Spinal cord (tissue), 10 donors: Measurements from ENCODE around the gene CERKL. TPM values are rescaled to one million over a fixed set of nuclear protein-coding genes. Genes with fewer than 3 reads are reported as not detected.

Source experiments
- DNase-seq, 6 donors: peaks; one replicate each; pipeline versions ENCODE4 v3.0.0 to v3.0.0-alpha.2; 2013 to 2015; ENCODE audit warnings: low spot score in 6 of 6, low read depth in 4 of 6
- H3K27ac ChIP-seq: one replicate; pipeline ENCODE4 v1.5.1; 2013; ENCODE audit warnings: low read depth, low read length, control low read depth
- H3K27me3 ChIP-seq: one replicate; pipeline ENCODE4 v1.6.1; 2013; ENCODE audit warnings: low read length; ENCODE audit not compliant: control insufficient read depth, insufficient read depth
- H3K36me3 ChIP-seq: one replicate; pipeline ENCODE4 v1.6.1; 2013; ENCODE audit warnings: low read length; ENCODE audit not compliant: control insufficient read depth, insufficient read depth
- H3K4me1 ChIP-seq: one replicate; pipeline ENCODE4 v1.6.1; 2013; ENCODE audit warnings: low read length; ENCODE audit not compliant: control insufficient read depth, insufficient read depth
- H3K4me3 ChIP-seq: one replicate; pipeline ENCODE4 v1.5.1; 2013; ENCODE audit warnings: low read depth, low read length, control low read depth
- H3K9me3 ChIP-seq: one replicate; pipeline ENCODE4 v1.6.1; 2013; ENCODE audit warnings: low read length; ENCODE audit not compliant: control insufficient read depth, insufficient read depth
- WGBS: methylation state at CpG from one replicate; pipeline ENCODE4 v1.1.5; 2013; ENCODE audit warnings: missing lambda C conversion rate; ENCODE audit not compliant: insufficient coverage; 5-methylcytosine and 5-hydroxymethylcytosine counted together
- polyA plus RNA-seq, 2 donors: library from polyadenylated mRNA; unstranded; fragments of 120-200 nt; gene quantifications; one replicate each; pipeline ENCODE4 v1.2.1, GENCODE V29; 2013; ENCODE audit not compliant: insufficient read length in 2 of 2
- total RNA-seq, 2 donors: library from RNA; depleted of rRNA in 1 of 2; stranded (reverse); fragments of 120-200 nt in 1 of 2; fragments of >200 nt in 1 of 2; gene quantifications; one replicate each; pipeline versions ENCODE4 v1.2.3 to v1.2.4, GENCODE V29; 2013 to 2014
- donor health status: healthy.

Gene CERKL
- total and polyA plus RNA-seq, 4 donors: 2.6 to 6.9 (median 5.5) TPM

DNA sequence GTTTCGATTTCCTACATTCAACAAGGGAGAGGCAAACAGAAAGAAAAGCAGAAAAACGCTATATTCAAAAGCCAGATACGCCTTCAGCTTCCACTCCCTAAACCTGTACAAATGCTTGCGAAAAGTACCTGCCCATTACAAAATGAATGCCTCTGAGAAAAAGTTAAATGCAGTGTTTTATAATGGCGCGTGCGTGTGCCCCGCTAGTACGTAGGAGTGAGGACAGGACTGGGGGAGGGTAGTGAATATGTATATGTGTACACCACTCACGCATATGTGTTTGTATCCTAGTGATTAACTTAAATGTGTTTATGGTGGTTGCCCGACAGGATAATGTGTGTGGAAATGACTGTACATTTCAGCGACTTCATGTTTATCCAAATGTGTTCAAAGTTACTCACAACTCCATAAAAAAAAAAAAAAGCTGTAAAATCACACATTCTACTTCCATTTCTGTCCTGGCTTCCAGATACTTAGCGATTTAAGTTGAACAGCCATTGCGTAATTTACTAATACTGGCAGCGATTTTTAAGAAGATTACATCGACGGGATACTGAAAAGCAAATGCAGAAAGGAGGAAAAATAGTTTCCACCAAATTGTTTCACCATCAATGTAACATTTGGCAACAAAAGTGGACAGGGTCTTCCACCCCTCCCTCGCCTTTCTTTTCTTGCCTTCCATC, 22.1 kb upstream of the CERKL start:
- Histone ChIP-seq H3K4me3 (no peak overlapping the region), H3K4me1 (peaks cover 48% of the 10 kb centered on the region), H3K27ac (no peak overlapping the region), H3K36me3 (no peaks in the 10 kb centered on the region), H3K27me3 (peaks cover 80% of the 10 kb centered on the region), H3K9me3 (no peaks in the 10 kb centered on the region)
- WGBS: 20% methylated on average over 3 of the region's 18 CpGs
- DNase-seq: peak in 2 of 6 donors; percentile 43 to 48

DNA sequence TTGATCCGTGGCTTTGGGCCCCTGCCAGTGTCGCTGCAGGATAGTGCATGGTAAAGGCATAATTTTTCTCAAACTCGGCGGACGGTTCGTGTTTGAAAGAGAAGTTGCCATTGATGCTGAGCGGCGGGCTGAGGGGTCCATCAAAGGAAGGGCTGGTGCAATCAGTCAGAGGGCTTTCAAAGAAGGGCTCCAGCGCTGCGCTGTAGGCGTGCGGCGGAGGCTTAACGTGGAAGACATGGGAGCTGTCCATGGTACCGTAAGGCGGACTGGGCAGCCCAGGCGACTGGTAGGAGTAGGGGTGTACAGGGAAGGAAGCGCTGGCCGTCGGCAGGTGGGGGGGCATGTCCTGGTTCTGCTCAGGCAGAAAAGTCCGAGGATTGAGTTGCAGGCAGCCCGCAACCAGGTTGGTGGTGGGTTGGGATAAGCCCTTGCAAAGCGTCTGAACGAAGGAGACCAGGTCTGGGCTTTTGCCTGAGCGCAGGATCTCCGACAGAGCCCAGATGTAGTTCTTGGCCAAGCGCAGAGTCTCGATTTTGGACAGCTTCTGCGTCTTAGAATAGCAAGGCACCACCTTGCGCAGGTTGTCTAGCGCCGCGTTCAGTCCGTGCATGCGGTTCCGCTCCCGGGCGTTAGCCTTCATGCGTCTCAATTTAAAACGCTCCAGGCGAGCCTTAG, 21.1 kb upstream of the CERKL start:
- H3K36me3 ChIP-seq: no peaks in the 10 kb centered on the region
- no peaks in the 10 kb centered on the region for H3K9me3 ChIP-seq
- peak in 4 of 6 donors; percentile 59 to 90 (median 72) for DNase-seq
- H3K27me3 ChIP-seq: peaks cover 72% of the 10 kb centered on the region
- H3K27ac ChIP-seq: no peak overlapping the region
- WGBS: 5% methylated on average over 41 of the region's 41 CpGs
- H3K4me3 ChIP-seq: no peak overlapping the region
- peaks cover 39% of the 10 kb centered on the region for H3K4me1 ChIP-seq

GRCh38 chr2:181675254-181675653, 18.3 kb upstream of the CERKL start:
- H3K4me3 ChIP-seq: no peak overlapping the region
- peaks cover 49% of the 10 kb centered on the region for H3K27me3 ChIP-seq
- peaks cover 14% of the 10 kb centered on the region for H3K4me1 ChIP-seq
- H3K27ac ChIP-seq: no peak overlapping the region
- H3K9me3 ChIP-seq: no peaks in the 10 kb centered on the region
- DNase-seq: peak in 1 of 6 donors; percentile 41
- 22% methylated on average over 1 of the region's 4 CpGs for WGBS
- H3K36me3 ChIP-seq: no peaks in the 10 kb centered on the region

DNA sequence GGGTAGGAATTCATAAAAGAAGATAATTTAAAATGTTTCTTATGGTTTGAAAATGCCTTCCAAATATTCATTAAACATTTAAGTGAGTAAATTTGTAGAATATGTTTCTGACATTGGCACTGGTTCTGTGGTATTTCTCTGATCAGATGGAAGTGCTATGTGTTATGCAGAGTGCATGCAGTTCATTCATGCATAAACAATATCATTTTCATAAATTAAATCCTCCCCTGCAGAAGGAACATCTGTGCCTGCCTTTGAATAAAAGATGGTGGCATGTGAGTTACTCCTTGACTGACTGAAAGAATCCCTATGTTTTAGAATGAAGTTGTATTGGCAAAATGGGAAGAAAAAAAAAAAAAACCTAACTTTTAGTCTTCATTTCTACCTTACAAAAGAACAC, 17.6 kb upstream of the CERKL start:
- peak in 2 of 6 donors; percentile 62 to 80 for DNase-seq
- Histone ChIP-seq H3K27me3 (peaks cover 41% of the 10 kb centered on the region), H3K9me3 (no peaks in the 10 kb centered on the region), H3K27ac (no peak overlapping the region), H3K4me3 (no peak overlapping the region), H3K4me1 (peaks cover 13% of the 10 kb centered on the region), H3K36me3 (no peaks in the 10 kb centered on the region)

DNA sequence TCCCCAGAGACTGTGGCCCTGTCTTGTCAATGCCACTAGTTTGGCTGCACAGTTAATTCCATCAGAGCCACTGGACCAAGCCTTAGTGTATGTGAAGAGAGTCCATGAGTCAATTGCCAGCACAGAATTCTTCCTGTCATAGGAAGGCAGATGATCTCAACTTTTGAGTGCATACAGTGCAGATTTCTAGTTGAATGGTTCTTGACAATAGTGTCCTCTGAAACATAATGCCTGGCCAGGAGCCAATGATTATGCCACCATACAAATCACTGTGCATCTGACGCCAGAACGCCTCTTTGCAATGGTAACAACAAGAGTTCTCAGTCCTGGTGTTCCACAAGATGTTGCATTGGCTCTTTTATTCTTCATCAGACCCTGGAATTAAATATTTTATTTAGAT, 16.3 kb upstream of the CERKL start:
- no peak overlapping the region for H3K27ac ChIP-seq

GRCh38 chr2:181672255-181673008, 15.5 kb upstream of the CERKL start:
- no peaks in the 10 kb centered on the region for H3K36me3 ChIP-seq
- DNase-seq: no peak
- no peak overlapping the region for H3K27ac ChIP-seq
- peaks cover 28% of the 10 kb centered on the region for H3K27me3 ChIP-seq
- H3K4me1 ChIP-seq: no peaks in the 10 kb centered on the region
- H3K9me3 ChIP-seq: no peaks in the 10 kb centered on the region
- no peak overlapping the region for H3K4me3 ChIP-seq

More for the DNA sequence above, 16.3 kb upstream of the CERKL start:
- Histone ChIP-seq H3K4me1 (peaks cover 6% of the 10 kb centered on the region), H3K4me3 (no peak overlapping the region), H3K27me3 (peaks cover 35% of the 10 kb centered on the region), H3K9me3 (no peaks in the 10 kb centered on the region), H3K36me3 (no peaks in the 10 kb centered on the region)
- DNase-seq: peak in 2 of 6 donors; percentile 35 to 89
- 40% methylated on average over 1 of the region's 2 CpGs for WGBS

- Histone ChIP-seq H3K9me3 (peaks cover 3% of the 10 kb centered on the region), H3K27me3 (peaks cover 22% of the 10 kb centered on the region), H3K4me1 (no peaks in the 10 kb centered on the region), H3K4me3 (no peak overlapping the region), H3K36me3 (no peaks in the 10 kb centered on the region), H3K27ac (no peak overlapping the region)
- WGBS: no CpG with 5 or more reads among the region's 1 CpG
- DNase-seq: no peak
Observed at GRCh38 chr2:181670632-181671031, 13.7 kb upstream of the CERKL start.

- DNase-seq: no peak
- WGBS: no CpG with 5 or more reads among the region's 1 CpG
- H3K27me3 ChIP-seq: peaks cover 10% of the 10 kb centered on the region
- H3K36me3 ChIP-seq: no peaks in the 10 kb centered on the region
- H3K4me1 ChIP-seq: no peaks in the 10 kb centered on the region
- H3K9me3 ChIP-seq: peaks cover 3% of the 10 kb centered on the region
- no peak overlapping the region for H3K4me3 ChIP-seq
- no peak overlapping the region for H3K27ac ChIP-seq
Observed at GRCh38 chr2:181667234-181667633, 10.3 kb upstream of the CERKL start.

- Histone ChIP-seq H3K27ac (no peak overlapping the region), H3K4me3 (no peak overlapping the region), H3K27me3 (peaks cover 13% of the 10 kb centered on the region), H3K36me3 (no peaks in the 10 kb centered on the region), H3K9me3 (peaks cover 3% of the 10 kb centered on the region), H3K4me1 (peaks cover under 1% of the 10 kb centered on the region)
- WGBS: no CpG with 5 or more reads among the region's 2 CpGs
- no peak for DNase-seq
Observed at GRCh38 chr2:181662287-181662686, 5.4 kb upstream of the CERKL start.
